ENCODE data around the gene TP53TG3B.
"Not testable (repeated sequence)": the region's sequence is repeated elsewhere in the genome, so short reads cannot be mapped to it uniquely, and the experiment has no call there.

TP53TG3B gene

GRCh38 chr16:33360541-33360940 is at the start of gene TP53TG3B:
Gene TP53TG3B, plus strand, starts transcription at chr16:33360841. Its CDS starts 68 bp downstream, at chr16:33360909.
- DNase-seq (ENCODE audit: low read depth in 2 of 2): not testable (repeated sequence)

DNA sequence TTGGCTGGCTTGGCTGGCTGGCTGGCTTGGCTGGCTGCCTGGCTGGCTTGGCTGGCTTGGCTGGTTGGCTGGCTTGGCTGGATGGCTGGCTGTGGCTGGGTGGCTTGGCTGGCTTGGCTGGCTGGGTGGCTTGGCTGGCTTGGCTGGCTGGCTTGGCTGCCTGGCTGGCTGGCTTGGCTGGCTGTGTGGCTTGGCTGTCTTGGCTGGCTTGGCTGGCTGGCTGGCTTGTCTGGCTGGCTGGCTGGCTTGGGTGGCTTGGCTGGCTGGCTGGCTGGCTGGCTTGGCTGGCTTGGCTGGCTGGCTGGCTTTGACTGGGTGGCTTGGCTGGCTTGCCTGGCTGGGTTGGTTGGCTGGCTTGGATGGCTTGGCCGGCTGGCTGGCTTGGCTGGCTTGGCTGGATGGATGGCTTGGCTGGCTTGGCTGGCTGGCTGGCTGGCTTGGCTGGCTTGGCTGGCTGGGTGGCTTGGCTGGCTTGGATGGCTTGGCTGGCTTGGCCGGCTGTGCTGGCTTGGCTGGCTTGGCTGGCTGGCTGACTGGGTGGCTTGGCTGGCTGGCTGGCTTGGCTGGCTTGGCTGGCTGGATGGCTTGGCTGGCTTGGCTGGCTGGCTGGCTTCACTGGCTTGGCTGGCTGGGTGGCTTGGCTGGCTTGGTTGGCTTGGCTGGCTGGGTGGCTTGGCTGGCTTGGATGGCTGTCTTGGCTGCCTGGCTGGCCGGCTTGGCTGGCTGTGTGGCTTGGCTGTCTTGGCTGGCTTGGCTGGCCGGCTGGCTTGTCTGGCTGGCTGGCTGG is 24.2 kb upstream of the TP53TG3B start:
- DNase-seq (ENCODE audit: low read depth in 2 of 2): peak; percentile 39 to 43

DNA sequence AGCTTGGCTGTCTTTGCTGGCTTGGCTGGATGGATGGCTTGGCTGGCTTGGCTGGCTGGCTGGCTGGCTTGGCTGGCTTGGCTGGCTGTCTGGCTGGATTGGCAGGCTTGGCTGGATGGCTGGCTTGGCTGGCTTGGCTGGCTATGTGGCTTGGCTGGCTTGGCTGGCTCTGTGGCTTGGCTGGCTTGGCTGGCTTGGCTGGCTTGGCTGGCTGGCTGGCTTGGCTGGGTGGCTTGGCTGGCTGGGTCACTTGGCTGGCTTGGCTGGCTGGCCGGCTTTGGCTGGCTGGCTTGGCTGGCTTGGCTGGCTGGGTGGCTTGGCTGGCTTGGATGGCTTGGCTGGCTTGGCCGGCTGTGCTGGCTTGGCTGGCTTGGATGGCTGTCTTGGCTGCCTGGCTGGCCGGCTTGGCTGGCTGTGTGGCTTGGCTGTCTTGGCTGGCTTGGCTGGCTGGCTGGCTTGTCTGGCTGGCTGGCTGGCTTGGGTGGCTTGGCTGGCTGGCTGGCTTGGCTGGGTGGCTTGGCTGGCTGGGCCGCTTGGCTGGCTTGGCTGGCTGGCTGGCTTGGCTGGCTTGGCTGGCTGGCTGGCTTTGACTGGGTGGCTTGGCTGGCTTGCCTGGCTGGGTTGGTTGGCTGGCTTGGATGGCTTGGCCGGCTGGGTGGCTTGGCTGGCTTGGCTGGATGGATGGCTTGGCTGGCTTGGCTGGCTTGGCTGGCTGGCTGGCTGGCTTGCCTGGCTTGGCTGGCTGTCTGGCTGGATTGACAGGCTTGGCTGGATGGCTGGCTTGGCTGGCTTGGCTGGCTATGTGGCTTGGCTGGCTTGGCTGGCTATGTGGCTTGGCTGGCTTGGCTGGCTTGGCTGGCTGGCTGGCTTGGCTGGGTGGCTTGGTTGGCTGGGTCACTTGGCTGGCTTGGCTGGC is 22.8 kb upstream of the TP53TG3B start:
- DNase-seq (ENCODE audit: low read depth in 2 of 2): peak; percentile 19 to 21

GRCh38 chr16:33338543-33338951 is 22.1 kb upstream of the TP53TG3B start:
- peak; percentile 1 to 4 for DNase-seq (ENCODE audit: low read depth in 2 of 2)

- DNase-seq (ENCODE audit: low read depth in 2 of 2): peak; percentile 32 to 41
Observed at GRCh38 chr16:33339093-33340061, 21.3 kb upstream of the TP53TG3B start.
